GM19351 (cell line): ENCODE data around the gene TNPO2.

Experiments used
- ATAC-seq: cut with Tn5 transposase; IDR thresholded peaks from one replicate; pipeline ENCODE4 v1.9.1; 2021; ENCODE audit warnings: mild to moderate bottlenecking, moderate library complexity; ENCODE audit not compliant: unreplicated experiment

Gene TNPO2

DNA sequence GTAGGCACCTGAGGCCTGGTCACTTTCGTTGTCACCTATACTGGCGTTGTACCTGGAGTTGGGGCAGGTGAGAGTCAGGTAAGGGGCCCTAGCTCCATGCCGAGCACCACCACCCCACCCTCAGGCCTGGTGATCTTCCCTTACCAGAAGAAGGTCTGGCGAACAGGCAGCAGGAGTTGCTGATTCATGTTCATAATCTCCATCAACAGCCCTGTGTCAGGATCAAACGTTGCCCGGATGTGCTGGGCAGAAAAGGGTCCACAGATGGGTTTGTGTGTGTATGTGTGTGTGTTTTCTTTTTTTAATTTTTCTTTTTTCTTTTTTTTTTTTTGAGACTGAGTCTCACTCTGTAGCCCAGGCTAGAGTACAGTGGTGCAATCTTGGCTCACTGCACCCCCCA, 71.5 kb downstream of the TNPO2 start:
- no peak for ATAC-seq

GRCh38 chr19:12649941-12650340, 73.8 kb downstream of the TNPO2 start:
- ATAC-seq = no peak
